MM.1S (cell line): ENCODE results near the gene ABHD16A.

Experiments used
- CTCF ChIP-seq: fragments of 300-600 bp; sonication (generic); IDR thresholded peaks from 2 replicates; pipeline ENCODE4 v1.5.1; 2016; ENCODE audit warnings: antibody characterized with exemption, low read length, mixed read lengths
- EZH2 ChIP-seq: fragments of 300-600 bp; sonication (generic); optimal IDR thresholded peaks from 2 replicates; pipeline ENCODE3; 2017; ENCODE audit warnings: low read depth, mild to moderate bottlenecking, antibody characterized with exemption, low read length, mixed read lengths

DNA sequence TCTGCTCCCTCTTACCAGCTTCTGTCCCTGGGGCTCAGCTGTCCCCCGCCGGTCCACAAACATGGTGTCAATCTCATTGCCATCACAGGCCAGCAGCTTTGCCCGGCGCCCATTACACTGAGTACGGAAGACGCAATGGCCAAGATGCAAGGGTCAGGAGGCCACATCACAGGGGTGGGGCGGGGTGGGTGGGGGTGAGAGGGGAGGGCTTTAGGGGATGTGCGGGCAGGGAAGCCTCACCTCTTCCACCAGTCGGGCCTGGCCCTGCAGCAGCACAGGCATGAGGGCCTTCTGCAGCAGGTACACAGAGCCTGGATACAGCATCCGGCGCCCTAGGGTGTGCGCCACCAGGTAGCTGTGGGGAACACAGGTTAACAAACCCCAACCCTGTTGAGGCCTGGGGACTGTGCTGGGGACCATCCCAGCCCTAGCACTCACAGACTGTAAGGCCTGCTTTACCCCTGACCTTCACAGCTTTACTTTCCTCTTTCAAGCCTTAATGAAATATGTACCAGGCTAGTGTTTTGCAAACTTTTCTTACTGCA, 11.5 kb downstream of the ABHD16A start:
- TF ChIP-seq EZH2 (no peak), CTCF (no peak)
